ENCODE results near the gene PTPRG. TPM values are rescaled to one million over a fixed set of nuclear protein-coding genes. Genes with fewer than 3 reads are reported as not detected.

Gene PTPRG
- total RNA-seq, 2 donors from 2014 or later, result not detected

DNA sequence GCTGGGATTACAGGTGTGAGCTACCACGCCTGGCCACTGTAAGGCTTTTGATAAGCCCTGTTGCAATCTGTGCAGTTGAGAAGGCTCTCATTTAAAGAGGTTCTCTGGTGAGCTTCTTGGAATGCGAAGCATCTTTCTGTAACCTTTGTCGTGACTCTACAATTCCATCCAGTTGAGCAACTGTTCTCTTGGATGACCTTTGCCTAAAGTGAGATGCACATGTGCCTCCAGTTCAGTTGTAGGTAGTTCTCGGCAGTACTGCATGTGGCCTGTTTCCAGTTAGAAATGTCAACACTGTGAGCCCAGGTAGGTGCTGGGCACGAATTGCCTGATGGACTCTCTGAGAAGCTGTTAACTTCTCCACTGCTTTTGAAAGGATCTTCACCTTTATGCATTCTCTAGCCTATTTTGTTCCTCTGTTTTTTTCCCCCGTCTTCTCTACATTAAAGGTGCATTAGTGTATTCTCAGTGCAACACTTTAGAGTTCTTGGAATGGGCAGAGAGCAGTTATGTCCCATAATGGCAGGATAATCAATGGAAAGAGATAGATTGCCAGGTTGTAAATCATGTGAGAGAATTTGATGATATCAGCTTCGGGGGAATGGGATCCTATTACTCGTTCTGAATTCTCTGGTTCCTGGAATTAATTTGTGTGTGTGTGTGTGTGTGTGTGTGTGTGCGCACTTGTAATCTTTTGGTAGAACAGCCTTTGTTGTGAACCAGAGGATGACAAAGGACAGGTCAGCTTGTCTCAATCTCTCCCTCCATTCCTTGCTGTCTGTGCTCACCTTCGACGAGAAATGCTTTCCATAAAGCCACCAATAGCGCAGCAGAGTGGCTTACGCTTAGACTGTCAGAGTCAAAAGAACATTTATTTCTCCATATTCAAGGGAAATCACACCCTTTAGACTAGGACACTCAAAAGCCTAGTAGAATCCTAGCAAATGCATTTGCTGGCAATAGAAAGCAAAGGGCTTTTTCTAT is 51.1 kb downstream of the PTPRG start:
- H3K4me3 Mint-ChIP-seq, result no peak overlapping the region
- H3K4me1 Mint-ChIP-seq, result no peaks in the 10 kb centered on the region
- no peak for ATAC-seq (replicated peaks)
- peaks cover 3% of the 10 kb centered on the region for H3K9me3 Mint-ChIP-seq
- H3K27ac Mint-ChIP-seq, result no peak overlapping the region
- no peaks in the 10 kb centered on the region for H3K36me3 Mint-ChIP-seq (ENCODE audit: low read depth)
- H3K27me3 Mint-ChIP-seq, result no peaks in the 10 kb centered on the region

DNA sequence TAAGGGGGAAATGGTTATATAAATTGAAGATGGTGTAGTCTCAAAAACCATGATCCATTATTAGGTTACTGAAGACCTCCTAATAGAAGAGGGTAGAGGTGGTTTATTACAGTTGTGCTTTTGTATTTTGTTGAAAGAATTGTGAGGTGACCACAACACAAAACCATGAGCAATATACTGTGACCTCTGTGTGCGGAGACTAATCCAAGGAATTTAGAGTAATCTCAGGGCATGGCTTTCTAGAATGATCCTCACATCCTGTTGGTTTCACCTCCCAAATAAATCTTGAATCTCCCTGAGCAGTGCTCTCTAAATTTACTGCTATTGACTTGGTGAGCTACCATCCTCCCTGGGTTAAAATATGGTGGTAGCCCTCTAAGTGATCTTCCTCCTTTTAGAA is 52.3 kb downstream of the PTPRG start:
- no peak for ATAC-seq (replicated peaks)
- no peaks in the 10 kb centered on the region for H3K4me1 Mint-ChIP-seq
- peaks cover 3% of the 10 kb centered on the region for H3K9me3 Mint-ChIP-seq
- H3K4me3 Mint-ChIP-seq, result no peak overlapping the region
- H3K36me3 Mint-ChIP-seq (ENCODE audit: low read depth), result no peaks in the 10 kb centered on the region
- no peaks in the 10 kb centered on the region for H3K27me3 Mint-ChIP-seq
- no peak overlapping the region for H3K27ac Mint-ChIP-seq

DNA sequence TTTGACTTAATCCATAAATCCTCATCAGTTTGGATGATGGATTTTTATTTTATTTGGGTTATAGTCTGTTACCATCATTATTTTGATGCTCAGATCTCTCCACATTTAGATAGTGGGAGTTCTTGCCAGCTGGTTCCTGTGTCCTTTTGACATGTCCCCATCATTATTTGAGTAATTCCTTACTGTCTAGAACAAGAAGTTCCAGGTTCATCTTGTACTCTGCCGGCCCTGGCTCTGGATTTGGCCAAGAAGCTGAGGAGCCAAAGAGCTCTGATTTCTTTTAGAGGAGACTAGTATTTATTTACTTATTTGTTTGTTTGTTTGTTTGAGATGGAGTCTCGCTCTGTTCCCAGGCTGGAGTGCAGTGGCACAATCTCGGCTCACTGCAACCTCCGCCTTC is 54.3 kb downstream of the PTPRG start:
- no peaks in the 10 kb centered on the region for H3K4me1 Mint-ChIP-seq
- peaks cover 3% of the 10 kb centered on the region for H3K9me3 Mint-ChIP-seq
- no peak for ATAC-seq (replicated peaks)
- no peaks in the 10 kb centered on the region for H3K27me3 Mint-ChIP-seq
- H3K36me3 Mint-ChIP-seq (ENCODE audit: low read depth), result no peaks in the 10 kb centered on the region
- H3K4me3 Mint-ChIP-seq, result no peak overlapping the region
- no peak overlapping the region for H3K27ac Mint-ChIP-seq

DNA sequence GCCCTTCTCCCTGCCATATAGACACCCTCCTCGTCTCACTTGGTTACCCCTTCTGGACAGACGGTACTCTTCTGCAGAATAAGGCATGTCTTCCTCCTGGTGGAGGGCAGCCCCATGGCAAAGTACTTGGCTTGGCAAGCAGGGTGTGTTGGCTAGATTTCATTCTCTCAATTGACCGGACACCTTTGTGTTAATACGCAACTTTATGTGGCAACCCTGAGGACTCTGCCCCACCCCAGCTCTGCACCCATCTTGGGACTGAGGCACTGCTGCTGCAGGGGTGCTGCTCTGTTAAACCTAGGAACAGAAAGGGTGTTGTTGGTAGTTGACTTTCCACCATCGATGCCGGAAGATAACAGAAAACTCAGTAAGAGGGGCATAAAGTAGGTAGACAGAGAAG is 55.2 kb downstream of the PTPRG start:
- Mint-ChIP-seq H3K27me3 (no peaks in the 10 kb centered on the region), H3K9me3 (peaks cover 3% of the 10 kb centered on the region)
- no peak for ATAC-seq (replicated peaks)

DNA sequence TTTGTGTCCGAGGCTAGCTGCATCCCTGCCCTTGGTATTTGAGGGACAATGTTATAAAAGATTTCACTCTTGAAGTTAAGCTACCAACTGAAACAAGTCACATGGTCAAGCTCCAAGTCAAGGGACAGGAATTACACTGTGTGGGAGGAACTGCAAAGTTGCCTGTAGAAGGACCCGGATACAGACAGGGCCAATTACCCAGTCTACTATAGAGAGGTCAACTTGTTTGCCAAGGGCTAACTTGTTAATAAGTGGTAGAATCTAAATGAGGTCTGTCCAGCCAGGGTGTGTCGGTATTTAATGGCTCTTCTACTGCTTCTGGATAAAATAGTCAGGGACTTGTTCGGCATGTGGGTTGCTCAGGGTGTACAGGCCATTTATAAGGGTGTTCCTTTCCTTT is 55.7 kb downstream of the PTPRG start:
- no peaks in the 10 kb centered on the region for H3K36me3 Mint-ChIP-seq (ENCODE audit: low read depth)
- no peak for ATAC-seq (replicated peaks)
- H3K27ac Mint-ChIP-seq, result no peak overlapping the region
- H3K4me1 Mint-ChIP-seq, result no peaks in the 10 kb centered on the region
- H3K4me3 Mint-ChIP-seq, result no peak overlapping the region
- H3K27me3 Mint-ChIP-seq, result no peaks in the 10 kb centered on the region
- peaks cover 3% of the 10 kb centered on the region for H3K9me3 Mint-ChIP-seq

More for the DNA sequence above, 55.2 kb downstream of the PTPRG start:
- H3K4me3 Mint-ChIP-seq, result no peak overlapping the region
- H3K36me3 Mint-ChIP-seq (ENCODE audit: low read depth), result no peaks in the 10 kb centered on the region
- no peak overlapping the region for H3K27ac Mint-ChIP-seq
- H3K4me1 Mint-ChIP-seq, result no peaks in the 10 kb centered on the region

DNA sequence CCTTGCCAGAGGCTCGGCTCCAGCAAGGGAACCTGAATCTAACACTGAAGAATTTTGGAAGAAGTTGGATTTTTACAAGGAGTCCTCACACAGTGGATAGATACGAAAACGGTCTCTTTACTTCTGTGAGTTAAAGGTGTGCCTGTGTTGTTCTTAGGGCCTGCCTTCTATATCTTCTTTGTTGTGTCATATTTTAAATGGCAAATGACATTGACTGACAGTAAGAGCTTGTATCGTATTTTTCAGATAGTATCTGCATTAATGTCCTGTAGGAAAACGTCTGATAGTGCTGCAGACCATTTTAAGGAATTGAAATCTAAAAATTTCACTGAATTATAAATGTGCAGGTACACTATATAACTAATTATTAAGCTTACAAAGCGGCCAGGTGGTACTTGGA is 56.3 kb downstream of the PTPRG start:
- Mint-ChIP-seq H3K27ac (no peak overlapping the region), H3K27me3 (no peaks in the 10 kb centered on the region), H3K9me3 (peaks cover 3% of the 10 kb centered on the region), H3K4me3 (no peak overlapping the region), H3K36me3 (ENCODE audit: low read depth) (no peaks in the 10 kb centered on the region), H3K4me1 (no peaks in the 10 kb centered on the region)
- ATAC-seq (replicated peaks), result no peak

DNA sequence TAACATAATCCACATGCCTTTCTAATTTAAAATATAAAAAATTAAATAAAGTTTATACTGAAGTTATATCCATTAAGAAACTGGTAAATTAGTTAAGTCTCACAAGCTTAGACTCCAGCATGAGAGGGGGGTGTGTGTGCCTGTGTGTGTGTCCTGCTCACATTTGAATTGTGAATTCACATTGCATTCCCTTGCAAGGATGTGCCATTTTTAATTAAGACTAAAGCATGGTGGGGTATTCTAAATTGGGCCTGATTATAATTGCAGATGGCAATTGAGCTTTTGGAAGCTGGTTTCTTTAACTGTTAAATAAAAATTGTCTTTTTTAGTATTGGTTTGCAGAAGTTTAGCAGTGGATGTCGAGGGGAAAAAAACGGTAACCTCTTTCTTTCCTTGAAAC is 56.9 kb downstream of the PTPRG start:
- no peaks in the 10 kb centered on the region for H3K36me3 Mint-ChIP-seq (ENCODE audit: low read depth)
- no peaks in the 10 kb centered on the region for H3K4me1 Mint-ChIP-seq
- no peak overlapping the region for H3K27ac Mint-ChIP-seq
- H3K9me3 Mint-ChIP-seq, result peaks cover 6% of the 10 kb centered on the region
- H3K4me3 Mint-ChIP-seq, result no peak overlapping the region
- no peak for ATAC-seq (replicated peaks)
- no peaks in the 10 kb centered on the region for H3K27me3 Mint-ChIP-seq

DNA sequence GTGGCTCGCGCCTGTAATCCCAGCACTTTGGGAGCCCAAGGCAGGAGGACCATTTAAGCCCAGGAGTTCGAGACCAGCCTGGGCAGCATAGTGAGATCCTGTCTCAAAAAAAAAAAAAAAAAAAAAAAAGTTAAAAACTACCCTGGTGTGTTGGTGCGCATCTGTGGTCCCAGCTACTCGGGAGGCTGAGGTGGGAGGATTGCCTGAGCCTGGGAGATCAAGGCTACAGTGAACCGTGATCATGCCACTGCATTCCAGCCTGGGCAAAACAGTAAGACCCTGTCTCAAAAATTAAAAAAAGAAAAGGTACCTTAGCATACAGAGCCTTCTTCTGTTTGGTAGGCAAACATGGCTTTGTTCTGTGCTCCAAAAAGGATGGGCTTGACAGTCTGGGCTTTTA is 57.5 kb downstream of the PTPRG start:
- Mint-ChIP-seq H3K4me1 (no peaks in the 10 kb centered on the region), H3K9me3 (peaks cover 6% of the 10 kb centered on the region), H3K36me3 (ENCODE audit: low read depth) (no peaks in the 10 kb centered on the region), H3K4me3 (no peak overlapping the region), H3K27me3 (no peaks in the 10 kb centered on the region), H3K27ac (no peak overlapping the region)
- ATAC-seq (replicated peaks), result no peak

DNA sequence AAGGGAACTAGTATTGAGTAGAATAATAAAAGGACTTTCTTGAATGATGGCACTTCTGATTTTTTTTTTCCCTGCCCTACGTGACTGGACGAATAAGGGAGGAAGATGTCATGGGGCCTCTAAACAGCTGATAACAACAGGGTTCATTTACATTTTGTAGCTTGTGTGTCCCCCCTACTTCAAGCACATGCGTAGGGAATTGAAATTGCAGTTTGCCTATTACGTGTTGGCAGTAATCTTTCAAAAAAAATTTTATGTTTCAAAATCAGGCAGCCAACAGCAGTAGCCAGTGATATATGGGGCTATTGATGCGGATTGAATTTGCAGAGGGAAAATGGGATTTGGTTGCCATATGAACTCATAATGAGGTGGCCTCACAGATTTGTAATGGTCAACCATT is 58.7 kb downstream of the PTPRG start:
- Mint-ChIP-seq H3K27ac (no peak overlapping the region), H3K27me3 (no peaks in the 10 kb centered on the region), H3K9me3 (peaks cover 3% of the 10 kb centered on the region), H3K4me1 (no peaks in the 10 kb centered on the region), H3K36me3 (ENCODE audit: low read depth) (no peaks in the 10 kb centered on the region), H3K4me3 (no peak overlapping the region)
- ATAC-seq (replicated peaks), result no peak

DNA sequence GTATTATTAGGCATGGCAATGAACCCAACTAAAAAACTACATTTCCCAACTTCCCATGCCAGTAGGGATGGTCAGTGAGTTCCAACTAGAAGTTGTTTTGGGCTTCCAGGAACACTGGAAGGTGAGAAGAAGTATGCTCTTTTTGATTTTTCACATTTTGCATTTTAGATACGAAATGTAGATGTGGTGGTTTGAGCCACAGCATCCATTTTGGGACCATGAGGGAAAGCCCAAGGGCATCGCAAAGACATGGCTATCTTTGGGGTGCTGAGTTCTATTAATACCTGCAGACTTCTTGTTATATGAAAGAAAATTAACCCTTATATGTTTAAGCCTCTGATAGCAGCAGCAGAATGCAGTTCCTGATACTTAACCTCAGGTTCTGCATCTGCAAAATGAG is 62.9 kb downstream of the PTPRG start:
- H3K4me3 Mint-ChIP-seq, result no peak overlapping the region
- H3K36me3 Mint-ChIP-seq (ENCODE audit: low read depth), result no peaks in the 10 kb centered on the region
- H3K4me1 Mint-ChIP-seq, result no peaks in the 10 kb centered on the region
- peaks cover 3% of the 10 kb centered on the region for H3K9me3 Mint-ChIP-seq
- no peaks in the 10 kb centered on the region for H3K27me3 Mint-ChIP-seq
- ATAC-seq (replicated peaks), result no peak
- no peak overlapping the region for H3K27ac Mint-ChIP-seq

DNA sequence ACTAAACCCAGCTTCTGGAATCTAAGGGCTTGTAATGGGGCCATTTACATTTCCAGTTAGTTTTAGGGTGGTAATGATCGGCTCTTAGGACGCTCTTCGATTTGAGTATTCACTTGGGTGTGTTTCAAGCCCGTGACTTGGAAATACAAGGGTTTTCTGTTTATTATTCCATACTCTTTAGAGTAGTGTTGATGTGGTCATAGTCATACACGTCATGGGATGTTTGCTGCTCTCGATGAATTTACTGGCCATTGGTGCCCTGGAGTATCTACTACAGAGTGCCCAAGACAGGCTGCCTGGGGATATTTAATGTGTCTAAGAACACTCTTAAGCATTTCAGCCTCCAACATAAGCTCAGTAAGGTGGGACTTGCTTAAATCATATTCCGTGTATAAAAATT is 64.1 kb downstream of the PTPRG start:
- Mint-ChIP-seq H3K27me3 (no peaks in the 10 kb centered on the region), H3K36me3 (ENCODE audit: low read depth) (no peaks in the 10 kb centered on the region), H3K4me3 (no peak overlapping the region), H3K9me3 (peaks cover 3% of the 10 kb centered on the region), H3K4me1 (no peaks in the 10 kb centered on the region), H3K27ac (no peak overlapping the region)
- no peak for ATAC-seq (replicated peaks)

DNA sequence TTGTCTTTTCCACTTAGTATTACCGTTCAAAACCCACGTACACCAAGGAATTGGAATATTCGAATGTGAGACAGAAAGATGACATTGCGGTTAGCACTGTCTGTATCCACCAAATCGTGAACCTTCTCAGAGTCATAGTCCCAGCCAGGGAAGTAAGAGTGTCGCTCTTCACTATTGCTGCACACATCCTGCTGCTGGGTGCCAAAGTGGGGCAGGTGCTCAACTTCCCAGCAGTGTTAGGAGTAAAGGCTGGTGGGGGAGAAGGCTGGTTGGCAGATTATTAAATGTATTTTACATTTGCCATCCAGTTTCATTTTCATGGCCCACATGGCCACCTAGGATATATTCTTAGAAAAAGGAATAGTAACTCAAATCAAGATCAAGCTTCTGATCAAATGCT is 65.1 kb downstream of the PTPRG start:
- H3K27ac Mint-ChIP-seq, result no peak overlapping the region
- H3K4me3 Mint-ChIP-seq, result no peak overlapping the region
- H3K4me1 Mint-ChIP-seq, result no peaks in the 10 kb centered on the region
- no peaks in the 10 kb centered on the region for H3K36me3 Mint-ChIP-seq (ENCODE audit: low read depth)
- H3K27me3 Mint-ChIP-seq, result no peaks in the 10 kb centered on the region
- no peak for ATAC-seq (replicated peaks)
- peaks cover 3% of the 10 kb centered on the region for H3K9me3 Mint-ChIP-seq

DNA sequence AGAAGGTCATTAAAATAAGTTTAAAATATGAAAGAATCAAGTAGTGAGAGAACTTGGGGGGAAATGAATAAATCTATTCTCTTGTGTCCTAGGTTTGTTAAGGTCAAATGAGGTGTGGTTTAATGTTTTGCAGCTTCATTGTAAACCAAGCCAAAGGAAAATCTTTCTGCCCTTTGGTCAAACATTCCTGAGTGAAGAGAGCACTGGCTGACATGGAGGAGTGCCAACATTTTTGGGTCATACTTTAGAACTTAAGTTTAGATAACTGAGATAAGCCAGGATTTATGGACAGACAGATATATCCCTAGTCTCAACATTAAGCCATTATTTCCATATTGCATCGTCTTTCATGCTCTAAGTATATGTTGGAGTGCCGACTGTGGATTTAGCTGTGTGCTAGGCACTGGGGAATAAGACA is 66.4 kb downstream of the PTPRG start:
- H3K4me1 Mint-ChIP-seq, result no peaks in the 10 kb centered on the region
- ATAC-seq (replicated peaks), result no peak
- H3K36me3 Mint-ChIP-seq (ENCODE audit: low read depth), result no peaks in the 10 kb centered on the region
- no peaks in the 10 kb centered on the region for H3K27me3 Mint-ChIP-seq
- H3K4me3 Mint-ChIP-seq, result no peak overlapping the region
- peaks cover 3% of the 10 kb centered on the region for H3K9me3 Mint-ChIP-seq
- H3K27ac Mint-ChIP-seq, result no peak overlapping the region

DNA sequence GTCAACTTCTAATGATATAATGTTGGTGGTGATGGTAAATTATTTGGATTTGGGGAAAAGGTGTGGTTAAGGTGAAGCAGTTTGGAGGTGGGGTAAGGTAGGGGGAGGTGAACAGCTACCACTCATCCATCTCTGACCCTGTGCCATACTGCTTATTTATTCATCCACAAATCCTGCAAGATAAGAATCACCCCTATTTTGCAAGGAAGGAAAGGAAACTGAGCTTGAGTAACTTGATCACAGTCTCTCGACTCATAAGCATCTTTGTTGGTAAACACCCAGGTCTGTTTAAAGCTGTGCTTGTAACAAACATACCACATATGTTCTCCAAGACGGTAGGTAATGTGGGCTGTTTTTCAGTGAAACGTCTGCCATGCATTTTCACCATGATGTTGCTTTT is 67.3 kb downstream of the PTPRG start:
- Mint-ChIP-seq H3K4me1 (no peaks in the 10 kb centered on the region), H3K36me3 (ENCODE audit: low read depth) (no peaks in the 10 kb centered on the region), H3K27me3 (no peaks in the 10 kb centered on the region), H3K27ac (no peak overlapping the region), H3K4me3 (no peak overlapping the region), H3K9me3 (no peaks in the 10 kb centered on the region)
- ATAC-seq (replicated peaks), result no peak

DNA sequence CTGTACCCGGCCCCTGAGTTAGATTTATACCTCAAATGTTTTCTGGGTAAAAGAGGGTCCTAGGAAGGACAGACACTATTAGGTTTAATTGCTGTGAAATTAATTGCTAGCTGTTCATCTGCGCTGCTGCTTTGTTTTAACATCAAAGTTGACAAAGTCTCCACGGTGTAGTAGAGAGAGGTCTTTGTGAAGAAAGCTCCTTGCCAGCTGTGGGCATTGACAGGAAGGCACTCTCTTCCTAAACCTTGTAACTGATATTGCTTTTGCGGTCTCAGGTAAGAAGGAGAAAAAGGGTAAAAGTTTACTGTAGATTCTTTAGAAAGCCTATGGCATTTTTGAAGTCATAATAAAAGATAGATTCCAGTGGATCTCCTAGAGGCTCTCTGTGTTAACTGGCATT is 68.1 kb downstream of the PTPRG start:
- Mint-ChIP-seq H3K27ac (no peak overlapping the region), H3K4me3 (no peak overlapping the region), H3K27me3 (no peaks in the 10 kb centered on the region), H3K4me1 (no peaks in the 10 kb centered on the region), H3K36me3 (ENCODE audit: low read depth) (no peaks in the 10 kb centered on the region), H3K9me3 (no peaks in the 10 kb centered on the region)
- ATAC-seq (replicated peaks), result no peak
